Measurements from ENCODE around the gene CNOT9. TPM values are rescaled to one million over a fixed set of nuclear protein-coding genes. Genes with fewer than 3 reads are reported as not detected.
A peak's percentile ranks its signal among the peaks of the same experiment; 100 is the strongest.

Gene CNOT9
- total RNA-seq, 1 experiment from 2014 or later = 65.7 TPM

DNA sequence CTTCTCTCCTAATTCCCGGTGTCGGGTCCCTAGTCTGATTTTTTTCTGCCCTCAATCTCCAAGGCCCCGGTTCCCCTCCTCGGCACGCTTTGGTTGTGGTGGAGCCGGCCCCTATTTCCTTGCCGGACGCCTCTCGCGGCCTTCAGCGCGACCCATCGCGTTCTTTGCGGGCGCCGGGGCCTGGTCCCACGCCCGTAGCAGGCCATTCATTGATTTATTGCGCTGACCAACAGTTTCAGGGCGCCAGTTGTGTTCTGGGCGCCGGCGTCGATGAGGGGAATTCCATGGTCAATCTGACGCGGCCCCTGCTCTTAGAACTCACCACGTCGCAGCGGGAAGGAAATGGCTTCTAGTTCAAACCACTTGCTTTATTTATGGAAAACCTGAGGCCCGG lies 396 bp downstream of the CNOT9 start:
- Histone ChIP-seq H3K9ac (ENCODE audit: low read length) (peak overlapping the region; percentile 96), H3K36me3 (ENCODE audit: control insufficient read depth in 1 of 2, insufficient read depth in 2 of 2, low read length in 2 of 2) (peaks cover 9 to 18% of the 10 kb centered on the region in 2 experiments; a peak in 3 of 4 replicates), H2AFZ (ENCODE audit: low read depth, low read length, poor library complexity, severe bottlenecking) (no peak overlapping the region), H3K4me3 (replicated peaks in 1 of 2; ENCODE audit: low read depth in 1 of 2, low read length in 2 of 2) (peak overlapping the region; percentile 59 to 85), H3K9me3 (ENCODE audit: control insufficient read depth in 1 of 2, insufficient read depth in 1 of 2, low read depth in 1 of 2, low read length in 2 of 2) (no peaks in the 10 kb centered on the region), H3K9me2 (ENCODE audit: insufficient read depth) (no peaks in the 10 kb centered on the region), H3K27ac (ENCODE audit: low read depth, low read length) (peak overlapping the region; percentile 88), H3K79me2 (ENCODE audit: insufficient read depth, low read length) (peaks cover 95% of the 10 kb centered on the region), H3K4me1 (ENCODE audit: control insufficient read depth in 1 of 2, insufficient read depth in 2 of 2, low read length in 2 of 2) (peaks cover 15 to 27% of the 10 kb centered on the region in 2 experiments), H3K27me3 (ENCODE audit: insufficient read depth, low read length) (no peaks in the 10 kb centered on the region), H4K20me1 (ENCODE audit: insufficient read depth) (no peaks in the 10 kb centered on the region), H3K4me2 (ENCODE audit: low read length) (peak overlapping the region; percentile 83)
- DNase-seq (ENCODE audit: low read depth, low spot score) = peak; percentile 23
- BruUV-seq (replicated peaks) = no TSS peak
- ChIA-PET CTCF (no interaction called here), POLR2A (no interaction called here), RAD21 (ENCODE audit: low non-redundant PET in 1 of 2, low total read pairs in 2 of 2, uncharacterized antibody in 2 of 2, unreplicated experiment in 2 of 2) (no interaction called here)
- intact Hi-C loops (cut with micrococcal nuclease) = loop anchor here (2.0 kb wide), 1 partner anchor 170 kb away; the partner anchor contains the start of gene CTDSP1
- TF ChIP-seq SIN3A (IDR thresholded peaks at IDR 0.05; ENCODE audit: low read depth) = no peak
- TF ChIP-seq RAD21 (IDR thresholded peaks at IDR 0.05; ENCODE audit: low read depth) = no peak
- TF ChIP-seq CBX3 (IDR thresholded peaks at IDR 0.05; ENCODE audit: low read depth) = no peak
- TF ChIP-seq EZH2phosphoT487 (IDR thresholded peaks at IDR 0.05; ENCODE audit: borderline replicate concordance) = no peak
- TF ChIP-seq ZFX (IDR thresholded peaks at IDR 0.05) = peak; percentile 98
- peak; percentile 7 for TF ChIP-seq TCF7L2 (IDR thresholded peaks at IDR 0.05; ENCODE audit: borderline replicate concordance, extremely low read depth, insufficient read depth, insufficient read length)
- ATAC-seq = peak; percentile 15

DNA sequence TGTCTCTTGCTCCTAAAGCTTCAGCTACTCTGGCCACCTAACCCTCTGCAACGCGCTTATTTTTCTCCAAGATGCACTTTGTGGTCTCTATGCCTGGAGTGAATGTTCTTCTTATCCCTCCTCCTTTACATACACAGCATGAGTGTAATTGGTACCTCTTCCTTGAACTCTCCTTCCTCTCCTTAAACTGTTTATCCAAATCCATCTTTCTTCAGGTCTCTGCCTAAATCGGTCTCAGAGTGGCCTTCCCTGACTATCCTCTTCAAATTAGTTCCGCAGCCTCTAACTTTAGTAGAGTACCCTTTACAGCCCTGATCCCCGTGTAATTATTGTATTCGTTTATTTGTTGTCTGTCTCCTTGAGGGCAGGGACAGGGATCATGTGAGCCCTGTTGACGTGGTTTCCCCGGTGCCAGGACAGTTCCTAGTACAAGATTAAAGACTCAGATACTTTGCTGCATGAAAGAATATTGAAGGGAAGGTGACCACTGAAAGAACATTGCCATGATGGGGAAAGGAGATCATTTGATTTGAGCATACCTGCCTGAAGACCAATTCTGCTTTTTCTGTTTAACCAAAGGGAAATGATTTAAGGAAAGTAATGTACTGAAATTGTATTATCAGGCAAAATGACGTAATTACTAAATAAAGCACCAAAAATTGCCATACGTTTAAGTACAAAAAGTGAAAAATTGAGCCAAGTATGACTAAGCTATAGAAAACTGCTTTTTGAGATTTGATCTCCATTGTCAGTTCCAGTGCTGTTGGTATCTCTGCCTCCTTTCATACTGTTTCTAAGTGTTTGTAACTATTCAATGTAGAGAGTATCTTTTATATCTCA lies 1.2 kb downstream of the CNOT9 start:
- ATAC-seq = no peak
- Histone ChIP-seq H2AFZ (ENCODE audit: low read depth, low read length, poor library complexity, severe bottlenecking) (no peak overlapping the region), H3K79me2 (ENCODE audit: insufficient read depth, low read length) (peaks cover 95% of the 10 kb centered on the region), H3K9ac (ENCODE audit: low read length) (peak overlapping the region; percentile 96), H3K27ac (ENCODE audit: low read depth, low read length) (peak overlapping the region; percentile 88), H4K20me1 (ENCODE audit: insufficient read depth) (no peaks in the 10 kb centered on the region), H3K9me3 (ENCODE audit: control insufficient read depth in 1 of 2, insufficient read depth in 1 of 2, low read depth in 1 of 2, low read length in 2 of 2) (no peaks in the 10 kb centered on the region), H3K4me2 (ENCODE audit: low read length) (peak overlapping the region; percentile 83), H3K4me3 (replicated peaks in 1 of 2; ENCODE audit: low read depth in 1 of 2, low read length in 2 of 2) (peak overlapping the region; percentile 59 to 85), H3K36me3 (ENCODE audit: control insufficient read depth in 1 of 2, insufficient read depth in 2 of 2, low read length in 2 of 2) (peaks cover 15 to 20% of the 10 kb centered on the region in 2 experiments; a peak in 3 of 4 replicates), H3K27me3 (ENCODE audit: insufficient read depth, low read length) (no peaks in the 10 kb centered on the region), H3K9me2 (ENCODE audit: insufficient read depth) (no peaks in the 10 kb centered on the region), H3K4me1 (ENCODE audit: control insufficient read depth in 1 of 2, insufficient read depth in 2 of 2, low read length in 2 of 2) (peaks cover 15 to 27% of the 10 kb centered on the region in 2 experiments)
- TF ChIP-seq POLR2A (IDR thresholded peaks at IDR 0.05; ENCODE audit: borderline replicate concordance, extremely low read depth, insufficient read depth, insufficient read length) (no peak), EZH2 (IDR thresholded peaks at IDR 0.05) (no peak), EZH2phosphoT487 (IDR thresholded peaks at IDR 0.05; ENCODE audit: borderline replicate concordance) (no peak), JUND (IDR thresholded peaks at IDR 0.05) (no peak)
- TF ChIP-seq, protein P1, sequence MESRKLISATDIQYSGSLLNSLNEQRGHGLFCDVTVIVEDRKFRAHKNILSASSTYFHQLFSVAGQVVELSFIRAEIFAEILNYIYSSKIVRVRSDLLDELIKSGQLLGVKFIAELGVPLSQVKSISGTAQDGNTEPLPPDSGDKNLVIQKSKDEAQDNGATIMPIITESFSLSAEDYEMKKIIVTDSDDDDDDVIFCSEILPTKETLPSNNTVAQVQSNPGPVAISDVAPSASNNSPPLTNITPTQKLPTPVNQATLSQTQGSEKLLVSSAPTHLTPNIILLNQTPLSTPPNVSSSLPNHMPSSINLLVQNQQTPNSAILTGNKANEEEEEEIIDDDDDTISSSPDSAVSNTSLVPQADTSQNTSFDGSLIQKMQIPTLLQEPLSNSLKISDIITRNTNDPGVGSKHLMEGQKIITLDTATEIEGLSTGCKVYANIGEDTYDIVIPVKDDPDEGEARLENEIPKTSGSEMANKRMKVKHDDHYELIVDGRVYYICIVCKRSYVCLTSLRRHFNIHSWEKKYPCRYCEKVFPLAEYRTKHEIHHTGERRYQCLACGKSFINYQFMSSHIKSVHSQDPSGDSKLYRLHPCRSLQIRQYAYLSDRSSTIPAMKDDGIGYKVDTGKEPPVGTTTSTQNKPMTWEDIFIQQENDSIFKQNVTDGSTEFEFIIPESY (IDR thresholded peaks at IDR 0.05; ENCODE audit: extremely low read depth, insufficient replicate concordance, low read length) = no peak
- POLR2A ChIA-PET = no interaction called here
- RAD21 ChIA-PET (ENCODE audit: low non-redundant PET in 1 of 2, low total read pairs in 2 of 2, uncharacterized antibody in 2 of 2, unreplicated experiment in 2 of 2) = no interaction called here
- no peak for DNase-seq (ENCODE audit: low read depth, low spot score)
- TSS peak; percentile 58 for BruUV-seq (replicated peaks)
- intact Hi-C loops (cut with micrococcal nuclease) = loop anchor here (2.0 kb wide), 1 partner anchor 171 kb away; the partner anchor contains the start of gene CTDSP1
- CTCF ChIA-PET = no interaction called here
